ENCODE data around the gene SLC8A3.

- no peak for TF ChIP-seq POLR2AphosphoS5 (IDR thresholded peaks at IDR 0.05; ENCODE audit: borderline replicate concordance, low read depth, low read length)
- no peak for TF ChIP-seq EZH2 (IDR thresholded peaks at IDR 0.05)
Observed at GRCh38 chr14:70008284-70009262, 180.2 kb downstream of the SLC8A3 start.
